HG03342 (cell line): ENCODE data around the gene FBXL16.

Experiments used
- ATAC-seq: cut with Tn5 transposase; IDR thresholded peaks from one replicate; pipeline ENCODE4 v1.9.1; 2021; ENCODE audit warnings: mild to moderate bottlenecking, moderate library complexity; ENCODE audit not compliant: unreplicated experiment

The FBXL16 gene

DNA sequence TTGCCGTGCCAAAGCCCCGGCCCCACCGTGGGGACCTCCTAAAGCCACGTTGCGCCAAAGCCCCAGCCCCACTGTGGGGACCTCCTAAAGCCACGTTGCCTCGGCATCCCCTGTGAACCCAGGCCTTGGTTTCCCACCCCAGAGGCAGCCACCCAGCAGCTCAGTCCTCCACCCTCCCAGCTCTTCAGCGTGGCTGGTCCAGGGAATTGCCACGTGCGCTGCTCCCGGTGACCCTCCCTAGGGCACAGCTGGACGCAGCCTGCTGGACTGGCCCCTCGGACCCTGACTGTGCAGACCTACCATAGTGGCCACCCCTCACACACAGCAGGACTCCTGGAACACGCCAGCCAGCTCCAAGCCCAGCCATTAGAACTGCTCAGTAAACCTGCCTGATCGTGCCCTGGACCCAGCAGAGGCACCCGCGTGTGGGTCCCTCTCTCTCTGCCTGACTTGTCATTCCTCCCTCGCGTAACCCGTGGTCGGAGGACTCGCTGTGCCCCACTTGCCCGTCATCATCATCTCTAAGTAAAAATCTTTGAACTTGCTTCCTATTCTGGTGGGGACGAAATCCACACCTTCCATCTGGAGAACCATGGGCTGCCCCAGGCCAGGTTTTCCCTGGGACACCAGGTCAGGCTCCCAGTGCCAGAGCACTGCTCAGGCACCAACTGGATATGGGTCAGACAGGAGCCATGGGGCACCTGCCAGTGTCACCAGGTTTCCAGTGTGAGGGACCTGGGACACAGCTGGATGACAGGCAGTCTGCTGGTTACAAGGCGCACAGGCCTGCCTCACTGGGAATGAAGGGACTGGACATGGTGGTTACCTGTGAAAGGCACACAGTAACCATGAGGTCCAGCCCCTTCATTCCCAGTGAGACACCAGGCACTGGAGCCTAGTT is 29.6 kb upstream of the FBXL16 start:
- ATAC-seq = no peak

DNA sequence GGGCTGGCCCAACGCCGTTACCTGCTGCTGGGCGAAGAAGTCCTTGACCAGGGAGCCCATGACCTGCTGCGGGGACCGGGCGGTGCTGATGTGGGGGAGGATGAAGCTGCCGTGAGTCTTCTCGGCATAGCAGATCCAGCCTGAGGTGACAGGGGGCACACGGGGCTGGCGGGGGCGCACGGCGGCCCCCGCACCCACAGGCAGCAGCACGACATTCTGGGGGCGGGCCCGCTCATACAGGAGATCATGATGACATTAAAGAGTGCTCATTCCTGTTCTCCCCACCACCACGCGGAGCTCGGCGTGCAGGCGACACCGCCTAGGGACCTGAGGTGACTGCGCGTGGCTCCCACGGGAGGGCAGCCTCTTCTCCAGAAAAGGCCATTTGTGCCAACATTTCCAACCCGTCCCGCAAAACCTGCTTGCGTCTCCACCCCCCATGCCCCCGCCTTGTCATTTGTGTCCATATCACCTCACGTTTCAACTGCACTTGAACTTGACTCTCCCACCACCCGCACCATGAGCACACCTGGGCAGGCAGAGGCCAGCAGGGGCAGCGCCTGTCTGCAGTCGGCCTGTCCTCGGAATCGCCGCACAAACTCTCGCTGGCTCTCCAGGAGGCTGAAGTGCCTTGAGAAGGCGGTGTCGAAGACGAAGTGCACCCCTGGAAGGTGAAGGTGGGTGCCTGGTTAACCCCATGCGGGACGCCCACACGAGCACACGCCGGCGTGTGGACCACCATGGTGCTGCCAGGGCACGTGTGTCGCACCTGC is 28.8 kb upstream of the FBXL16 start:
- ATAC-seq = no peak

- no peak for ATAC-seq
Observed at GRCh38 chr16:733382-734207, 28.0 kb upstream of the FBXL16 start.

DNA sequence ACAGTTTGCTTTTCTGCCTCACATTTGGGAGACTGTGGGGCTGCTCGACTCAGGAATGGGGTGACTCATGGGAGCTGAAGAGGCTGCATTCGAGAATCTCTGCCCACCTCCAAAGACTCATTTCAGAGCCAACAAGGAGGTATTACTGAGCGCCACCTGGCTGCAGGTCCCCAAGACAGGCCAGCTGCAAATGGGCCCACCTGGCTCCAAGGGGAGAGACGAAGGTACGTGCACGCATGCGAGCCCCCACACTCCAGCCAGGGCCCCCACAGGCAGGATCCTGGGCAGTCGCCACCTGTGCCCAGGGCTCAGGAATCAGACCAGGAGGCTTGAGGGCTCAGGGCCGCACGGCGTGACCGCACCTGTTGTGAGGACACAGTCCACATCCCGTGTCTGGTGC is 27.3 kb upstream of the FBXL16 start:
- ATAC-seq = no peak

- no peak for ATAC-seq
Observed at GRCh38 chr16:732332-732731, 26.7 kb upstream of the FBXL16 start.

- ATAC-seq = no peak
Observed at GRCh38 chr16:730666-731509, 25.3 kb upstream of the FBXL16 start.

DNA sequence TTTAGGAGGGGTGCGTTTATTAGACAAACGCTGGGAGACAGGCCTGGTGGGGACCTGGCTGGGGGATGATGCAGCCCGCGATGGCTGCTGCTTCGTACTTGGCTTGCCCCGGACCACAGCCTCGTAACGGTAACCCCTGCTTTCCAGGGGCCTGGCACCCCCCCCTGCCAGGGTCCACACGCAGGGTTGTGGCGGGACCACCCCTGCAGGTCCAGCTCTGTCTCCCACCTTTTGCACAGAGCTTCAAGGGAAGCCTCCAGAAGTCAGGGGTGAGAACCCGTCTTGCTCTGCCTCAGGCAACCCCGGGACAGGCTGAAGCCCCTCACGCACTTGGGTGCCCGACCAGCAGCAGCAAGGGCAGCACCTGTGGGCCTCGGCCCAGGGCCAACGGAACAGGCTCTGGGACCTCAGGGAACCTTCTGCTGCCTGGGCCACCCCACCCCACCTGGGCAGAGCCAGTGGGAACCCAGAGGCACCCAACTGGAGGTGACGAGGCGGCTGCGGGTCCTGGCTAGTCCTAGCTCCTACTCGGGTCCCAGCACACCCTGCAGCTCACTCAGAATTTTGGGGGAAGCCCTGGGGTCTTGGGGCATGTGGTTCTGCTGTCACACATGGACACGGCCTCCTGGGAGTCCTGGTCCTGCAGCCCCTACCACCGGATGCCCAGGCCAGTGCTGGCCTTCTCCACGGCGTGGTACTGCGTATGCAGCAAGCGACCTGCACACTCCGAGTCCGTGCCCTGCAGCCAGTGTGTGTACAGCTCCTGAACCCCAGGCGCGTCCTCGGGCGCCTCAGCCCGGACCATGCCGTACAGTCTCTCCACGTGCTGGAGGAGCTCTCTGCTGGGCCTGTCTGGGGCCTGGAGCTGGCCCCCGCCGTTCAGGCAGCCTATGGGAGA is 24.4 kb upstream of the FBXL16 start:
- ATAC-seq = no peak

- no peak for ATAC-seq
Observed at GRCh38 chr16:728890-729744, 23.5 kb upstream of the FBXL16 start.

DNA sequence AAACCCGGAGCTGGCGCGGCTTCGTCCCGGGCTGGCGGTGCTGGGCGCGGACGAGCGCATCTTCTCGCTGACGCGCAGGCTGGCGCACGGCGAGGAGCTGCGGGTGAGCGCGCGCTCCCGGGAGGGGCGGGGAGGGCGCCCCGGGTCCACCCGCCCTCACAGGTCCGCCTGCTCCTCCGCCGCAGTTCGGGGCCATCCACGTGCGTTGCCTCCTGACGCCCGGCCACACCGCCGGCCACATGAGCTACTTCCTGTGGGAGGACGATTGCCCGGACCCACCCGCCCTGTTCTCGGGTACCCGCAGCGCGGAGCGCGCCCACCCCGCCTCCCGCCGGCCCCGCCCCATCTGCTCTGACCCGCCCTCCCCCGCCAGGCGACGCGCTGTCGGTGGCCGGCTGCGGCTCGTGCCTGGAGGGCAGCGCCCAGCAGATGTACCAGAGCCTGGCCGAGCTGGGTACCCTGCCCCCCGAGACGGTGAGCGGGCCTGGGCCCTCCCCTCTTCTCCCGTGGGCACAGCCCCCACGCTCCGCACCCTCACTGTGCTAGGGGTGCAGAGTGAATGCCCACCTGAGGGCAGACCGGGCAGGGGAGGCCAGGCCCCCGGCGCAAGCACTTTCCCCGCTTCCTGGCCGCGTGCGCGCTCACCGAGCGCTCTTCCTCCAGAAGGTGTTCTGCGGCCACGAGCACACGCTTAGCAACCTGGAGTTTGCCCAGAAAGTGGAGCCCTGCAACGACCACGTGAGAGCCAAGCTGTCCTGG is 22.7 kb upstream of the FBXL16 start:
- no peak for ATAC-seq

DNA sequence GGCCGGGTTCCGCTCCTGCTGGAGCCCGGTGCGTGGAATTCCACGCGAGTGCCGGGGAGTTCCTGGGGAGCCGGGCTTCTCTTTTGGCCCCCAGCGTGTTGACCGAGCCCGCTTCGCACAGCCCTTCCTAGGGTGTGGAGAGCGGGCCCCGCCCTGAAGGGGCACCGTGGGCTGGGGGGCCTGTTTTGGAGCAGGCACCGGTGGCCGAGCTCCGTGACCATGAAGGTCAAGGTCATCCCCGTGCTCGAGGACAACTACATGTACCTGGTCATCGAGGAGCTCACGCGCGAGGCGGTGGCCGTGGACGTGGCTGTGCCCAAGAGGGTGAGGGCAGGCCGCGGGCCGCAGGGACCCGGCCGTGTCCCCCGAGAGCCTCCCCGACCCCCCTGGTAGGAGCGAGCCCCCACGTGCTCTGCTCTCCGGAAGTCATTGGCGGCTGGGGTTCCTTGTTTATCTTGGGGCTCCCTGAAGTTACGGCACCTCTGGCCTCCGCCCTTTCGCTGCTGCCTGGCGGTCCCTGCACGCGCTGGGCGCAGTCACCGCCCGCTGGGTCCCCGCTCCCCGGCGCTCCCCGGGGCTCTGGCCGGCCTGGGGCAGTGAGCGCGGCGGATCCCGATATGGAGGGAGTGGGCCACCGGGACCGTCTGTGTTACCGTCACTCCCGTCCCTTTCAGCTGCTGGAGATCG is 21.8 kb upstream of the FBXL16 start:
- ATAC-seq = no peak

GRCh38 chr16:726438-727290 is 21.1 kb upstream of the FBXL16 start, which contains the start of the genes CCDC78 and HAGHL:
Gene CCDC78 (minus strand): TSS chr16:726443. CDS start chr16:726367, 76 bp downstream.
Gene HAGHL (plus strand): TSS chr16:727106. CDS start chr16:727510, 404 bp downstream.
- no peak for ATAC-seq

- ATAC-seq = no peak
Observed at GRCh38 chr16:726188-726437, 20.5 kb upstream of the FBXL16 start.

DNA sequence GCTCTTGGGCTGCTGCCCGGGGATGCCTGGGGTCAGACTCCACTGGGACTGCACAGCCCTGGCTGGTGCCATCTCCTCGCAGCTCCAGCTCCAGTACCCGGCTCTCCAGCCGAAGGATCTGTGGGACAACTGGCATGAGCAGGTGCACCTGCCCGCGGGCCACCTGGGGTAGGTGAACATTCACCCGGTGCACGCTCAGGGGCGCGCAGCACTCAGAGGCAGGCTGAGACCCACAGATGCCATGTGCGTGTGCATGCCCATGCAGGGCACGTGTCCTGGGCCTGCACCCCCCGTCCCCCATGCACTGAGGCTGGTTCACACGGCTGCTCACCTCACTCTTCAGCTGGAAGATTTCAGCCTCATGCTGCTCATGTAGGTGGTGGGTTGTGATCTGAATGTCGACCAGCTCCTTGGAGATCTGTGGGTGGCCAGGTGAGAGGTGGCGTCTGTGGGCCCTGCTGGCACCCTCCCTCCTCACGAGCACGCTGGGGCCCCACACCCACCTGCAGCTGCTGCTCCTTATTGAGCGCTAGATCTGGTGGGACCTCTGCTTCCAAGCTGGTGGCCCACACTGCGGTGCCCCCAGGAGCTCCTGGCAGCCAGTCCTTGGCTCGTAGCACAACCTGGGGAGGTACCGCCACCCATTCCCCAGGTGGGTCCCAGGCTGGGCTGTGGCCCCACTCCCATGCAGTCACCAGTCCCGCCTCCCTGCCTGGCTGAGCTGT is 20.0 kb upstream of the FBXL16 start:
- no peak for ATAC-seq

DNA sequence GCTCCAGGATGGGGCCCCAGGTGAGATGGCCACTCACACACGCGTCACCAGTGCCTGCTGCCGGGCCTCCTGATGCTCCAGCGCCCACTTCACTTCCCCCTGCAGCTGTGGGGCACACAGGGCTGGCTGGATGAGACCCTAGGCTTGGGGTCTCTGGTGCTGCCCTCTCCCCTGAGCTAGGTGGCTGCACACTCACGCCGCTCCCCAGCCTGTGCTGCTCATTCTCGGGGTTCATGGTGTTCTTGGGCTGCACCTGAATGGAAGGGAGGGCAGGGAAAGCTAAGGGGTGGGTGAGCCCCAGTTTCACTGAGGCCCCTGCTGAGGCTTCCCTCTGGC is 19.4 kb upstream of the FBXL16 start:
- ATAC-seq = no peak

DNA sequence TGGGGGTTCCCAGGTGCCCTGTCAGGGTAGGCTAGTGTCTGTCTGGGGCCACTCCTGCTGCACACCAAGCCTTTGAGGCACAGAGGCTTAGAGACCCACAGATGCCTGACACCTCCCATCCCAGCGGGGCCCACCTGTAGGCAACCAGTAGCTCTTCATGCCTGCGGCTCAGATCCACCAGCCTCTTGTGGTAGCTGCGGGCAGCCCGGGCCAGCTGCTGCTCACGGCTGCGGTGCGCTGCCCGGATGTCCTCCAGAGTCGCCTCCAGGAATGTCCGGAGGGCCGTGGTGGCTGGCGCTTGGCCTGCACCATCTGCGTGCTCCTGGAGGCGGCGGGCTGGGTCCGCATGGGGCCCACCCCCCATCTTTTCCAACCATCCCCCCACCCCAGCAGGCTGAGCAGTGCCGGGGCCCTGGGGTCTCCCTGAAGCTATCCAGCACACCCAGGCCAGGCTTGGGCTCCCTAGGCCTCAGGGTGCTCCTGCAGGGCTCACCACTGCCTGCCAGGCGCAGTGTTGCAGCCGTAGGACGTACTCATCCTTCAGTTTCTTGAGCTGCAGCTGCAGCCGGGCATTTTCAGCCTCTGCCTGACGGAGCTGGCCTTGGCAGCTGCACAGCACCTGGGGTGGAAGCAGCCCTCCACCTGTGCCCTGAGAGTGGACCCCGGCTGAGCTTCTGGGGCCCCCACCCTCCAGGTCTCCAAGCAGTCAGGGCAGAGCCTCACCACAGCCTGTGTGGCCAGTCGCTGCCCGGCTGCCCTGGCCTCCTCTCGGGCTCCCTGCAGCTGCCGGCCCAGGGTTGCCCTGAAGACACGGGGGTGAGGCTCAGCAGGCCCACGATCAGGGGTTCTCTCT is 18.8 kb upstream of the FBXL16 start:
- ATAC-seq = no peak
